DMS 273 (cell line): ENCODE measurements around the gene ACSF3.
"Not testable (repeated sequence)": the region's sequence is repeated elsewhere in the genome, so short reads cannot be mapped to it uniquely, and the experiment has no call there.

Experiments
- DNase-seq: peaks from one replicate; lab custom pipeline; 2025; ENCODE audit not compliant: unreplicated experiment; lab: John Stamatoyannopoulos, UW

Gene ACSF3

GRCh38 chr16:89072548-89073130 is 21.0 kb upstream of the ACSF3 start:
- DNase-seq, result no peak

GRCh38 chr16:89073346-89074071 is 20.1 kb upstream of the ACSF3 start:
- DNase-seq, result no peak

GRCh38 chr16:89074072-89074674 is 19.5 kb upstream of the ACSF3 start:
- not testable (repeated sequence) for DNase-seq

- no peak for DNase-seq
Observed at GRCh38 chr16:89074803-89075688, 18.6 kb upstream of the ACSF3 start.

GRCh38 chr16:89076159-89076558 is 17.5 kb upstream of the ACSF3 start:
- no peak for DNase-seq

GRCh38 chr16:89077076-89077475 is 16.6 kb upstream of the ACSF3 start:
- no peak for DNase-seq

- no peak for DNase-seq
Observed at GRCh38 chr16:89078172-89078571, 15.5 kb upstream of the ACSF3 start.

- DNase-seq, result no peak
Observed at GRCh38 chr16:89079434-89079980, 14.1 kb upstream of the ACSF3 start.

- peak; percentile 91 for DNase-seq
Observed at GRCh38 chr16:89080196-89080853, 13.3 kb upstream of the ACSF3 start.

- DNase-seq, result no peak
Observed at GRCh38 chr16:89081556-89081955, 12.1 kb upstream of the ACSF3 start.

- peak; percentile 66 for DNase-seq
Observed at GRCh38 chr16:89084411-89084810, 9.2 kb upstream of the ACSF3 start.

GRCh38 chr16:89084814-89085612 is 8.6 kb upstream of the ACSF3 start:
- peak; percentile 41 for DNase-seq

GRCh38 chr16:89085755-89086154 is 7.9 kb upstream of the ACSF3 start:
- no peak for DNase-seq

GRCh38 chr16:89087922-89088497 is 5.6 kb upstream of the ACSF3 start:
- DNase-seq, result no peak

- DNase-seq, result peak; percentile 50
Observed at GRCh38 chr16:89089120-89089519, 4.5 kb upstream of the ACSF3 start.

GRCh38 chr16:89090182-89090630 is 3.4 kb upstream of the ACSF3 start:
- no peak for DNase-seq

- DNase-seq, result no peak
Observed at GRCh38 chr16:89090669-89091426, 2.8 kb upstream of the ACSF3 start.

- DNase-seq, result no peak
Observed at GRCh38 chr16:89092013-89092412, 1.6 kb upstream of the ACSF3 start.

GRCh38 chr16:89093252-89093601 is 425 bp upstream of the ACSF3 start:
- DNase-seq, result not testable (repeated sequence)
